CD4-positive, alpha-beta T cell treated with Interleukin-17A for 1 hour (primary cell): ENCODE results near the gene DYNLRB1.
A peak's percentile ranks its signal among the peaks of the same experiment; 100 is the strongest.

Experiments used
- DNase-seq: peaks from one replicate; pipeline ENCODE4 v3.0.0-alpha.2; 2020

Gene DYNLRB1

DNA sequence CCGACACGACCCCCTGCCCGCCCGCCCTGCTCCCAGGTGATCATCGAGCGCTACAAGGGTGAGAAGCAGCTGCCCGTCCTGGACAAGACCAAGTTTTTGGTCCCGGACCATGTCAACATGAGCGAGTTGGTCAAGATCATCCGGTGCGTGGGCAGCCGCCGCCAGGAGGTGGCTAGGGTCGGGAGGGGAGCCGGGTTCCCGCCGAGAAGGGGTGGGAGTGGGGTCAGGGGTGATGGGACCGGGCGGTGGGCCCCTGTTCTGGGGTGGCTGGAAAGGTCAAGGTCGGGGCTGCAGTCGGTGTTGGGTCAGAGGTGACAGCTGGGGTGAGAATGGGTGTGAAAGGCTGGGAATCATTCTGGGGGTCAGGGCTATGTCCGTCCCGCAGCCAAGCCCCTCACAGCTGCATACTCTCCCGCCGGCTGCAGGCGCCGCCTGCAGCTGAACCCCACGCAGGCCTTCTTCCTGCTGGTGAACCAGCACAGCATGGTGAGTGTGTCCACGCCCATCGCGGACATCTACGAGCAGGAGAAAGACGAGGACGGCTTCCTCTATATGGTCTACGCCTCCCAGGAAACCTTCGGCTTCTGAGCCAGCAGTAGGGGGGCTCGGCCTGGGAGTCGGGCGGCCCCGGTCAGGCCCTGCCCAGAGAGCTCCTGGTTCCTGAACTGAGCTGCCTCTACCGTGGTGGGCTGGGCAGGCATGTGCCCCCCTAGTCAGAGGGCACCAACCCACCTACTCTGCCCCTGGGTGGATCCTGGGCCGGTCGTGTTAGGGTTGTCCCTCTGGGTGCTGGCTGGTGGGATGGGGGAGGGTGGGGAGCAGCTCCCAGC, 43.3 kb downstream of the DYNLRB1 start:
- DNase-seq, result peak; percentile 18

DNA sequence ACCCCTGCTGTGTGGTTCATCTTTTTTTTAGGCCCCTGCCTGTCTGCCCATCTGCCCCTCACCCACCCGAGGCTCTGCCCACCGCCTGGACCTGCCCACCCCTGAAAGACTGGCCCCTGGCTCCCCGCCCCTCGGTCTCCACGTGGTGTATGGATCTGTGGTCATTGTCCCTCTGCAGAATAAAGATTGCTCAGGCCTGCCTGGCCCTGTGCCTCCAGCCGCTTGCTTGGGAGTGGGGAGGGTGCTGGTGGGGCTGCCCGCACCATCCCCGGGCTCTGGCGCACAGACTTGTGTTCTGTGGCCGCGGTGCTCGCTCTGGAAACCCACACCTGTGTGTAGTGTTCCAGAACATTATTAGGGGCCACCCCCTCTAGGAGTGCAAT, 43.9 kb downstream of the DYNLRB1 start:
- no peak for DNase-seq

DNA sequence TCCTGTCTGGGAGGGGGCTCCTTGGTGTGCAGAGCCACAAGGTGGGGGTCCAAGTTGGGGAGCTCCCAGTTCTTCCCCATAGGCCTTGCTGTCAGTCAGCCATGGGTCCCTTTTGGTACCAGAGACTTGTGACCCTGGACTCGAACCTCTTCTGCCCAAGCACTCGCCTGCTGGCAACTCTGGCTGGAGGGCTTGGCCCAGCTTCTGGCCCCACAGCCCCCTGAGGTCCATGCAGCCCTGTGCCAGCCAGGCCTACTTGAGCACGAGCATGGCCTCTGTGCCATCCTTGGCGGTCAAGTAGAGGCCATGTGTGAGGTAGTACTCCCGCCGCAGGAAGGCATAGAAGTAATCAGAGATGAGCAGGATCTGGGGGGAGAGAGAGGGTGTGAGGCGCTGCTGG, 44.4 kb downstream of the DYNLRB1 start:
- no peak for DNase-seq

DNA sequence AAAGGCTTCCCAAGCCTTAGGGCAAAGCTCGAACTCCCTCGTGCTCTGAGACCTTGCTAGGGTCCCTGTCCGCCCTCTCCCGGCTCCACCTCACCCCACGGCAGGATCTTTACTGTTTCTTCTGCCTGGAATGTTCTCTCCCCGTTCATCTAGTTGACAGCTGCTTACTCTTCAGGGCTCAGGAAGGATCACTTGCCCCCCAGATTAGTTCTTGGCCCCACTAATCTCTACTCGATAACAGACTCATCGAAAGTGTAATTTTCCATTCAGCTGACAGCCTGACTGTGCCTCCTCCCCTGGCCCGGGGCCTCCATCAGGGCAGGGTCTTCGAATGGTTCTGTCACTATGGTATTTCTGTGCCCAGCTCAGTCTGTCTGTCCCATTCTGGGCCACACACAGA, 45.4 kb downstream of the DYNLRB1 start:
- no peak for DNase-seq

DNA sequence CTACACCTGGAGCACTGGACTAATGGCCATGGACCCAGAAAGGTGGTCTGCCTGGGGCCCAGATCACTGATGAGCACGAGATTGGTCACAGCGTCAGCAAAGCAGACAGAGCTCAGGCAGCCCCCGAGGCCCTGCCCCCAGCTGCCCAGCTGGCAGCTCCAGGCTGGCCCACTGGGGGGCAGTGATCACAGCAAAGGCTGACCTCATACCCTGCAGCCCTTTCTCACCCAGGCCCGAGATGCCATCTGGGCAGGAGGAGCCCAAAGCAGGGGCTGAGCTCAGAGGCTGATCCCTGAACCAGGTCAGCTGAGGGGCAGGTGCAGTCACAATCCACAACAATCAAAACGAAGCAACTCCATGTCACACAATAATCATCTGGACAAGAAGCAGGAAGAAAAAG, 46.4 kb downstream of the DYNLRB1 start:
- DNase-seq, result peak; percentile 13

DNA sequence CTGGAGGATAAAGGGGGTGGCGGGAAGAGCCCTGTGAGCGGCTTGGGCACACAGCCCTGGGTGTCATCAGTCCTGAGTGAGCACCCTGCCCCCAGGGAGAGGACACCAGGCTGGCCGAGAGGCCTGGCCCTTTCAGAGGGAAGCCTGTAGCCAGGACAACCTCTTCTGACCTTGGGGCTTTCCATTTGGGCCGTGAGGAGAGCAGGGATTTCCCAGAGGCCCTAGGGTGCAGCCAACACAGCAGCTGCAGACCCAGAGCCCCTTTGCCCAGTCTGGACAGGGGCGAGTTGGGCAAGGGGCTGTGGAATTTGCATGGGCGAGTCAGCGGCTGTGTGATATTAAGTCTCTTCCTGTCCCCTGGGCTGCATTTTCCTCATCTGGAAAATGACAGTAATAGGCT, 48.6 kb downstream of the DYNLRB1 start:
- no peak for DNase-seq

DNA sequence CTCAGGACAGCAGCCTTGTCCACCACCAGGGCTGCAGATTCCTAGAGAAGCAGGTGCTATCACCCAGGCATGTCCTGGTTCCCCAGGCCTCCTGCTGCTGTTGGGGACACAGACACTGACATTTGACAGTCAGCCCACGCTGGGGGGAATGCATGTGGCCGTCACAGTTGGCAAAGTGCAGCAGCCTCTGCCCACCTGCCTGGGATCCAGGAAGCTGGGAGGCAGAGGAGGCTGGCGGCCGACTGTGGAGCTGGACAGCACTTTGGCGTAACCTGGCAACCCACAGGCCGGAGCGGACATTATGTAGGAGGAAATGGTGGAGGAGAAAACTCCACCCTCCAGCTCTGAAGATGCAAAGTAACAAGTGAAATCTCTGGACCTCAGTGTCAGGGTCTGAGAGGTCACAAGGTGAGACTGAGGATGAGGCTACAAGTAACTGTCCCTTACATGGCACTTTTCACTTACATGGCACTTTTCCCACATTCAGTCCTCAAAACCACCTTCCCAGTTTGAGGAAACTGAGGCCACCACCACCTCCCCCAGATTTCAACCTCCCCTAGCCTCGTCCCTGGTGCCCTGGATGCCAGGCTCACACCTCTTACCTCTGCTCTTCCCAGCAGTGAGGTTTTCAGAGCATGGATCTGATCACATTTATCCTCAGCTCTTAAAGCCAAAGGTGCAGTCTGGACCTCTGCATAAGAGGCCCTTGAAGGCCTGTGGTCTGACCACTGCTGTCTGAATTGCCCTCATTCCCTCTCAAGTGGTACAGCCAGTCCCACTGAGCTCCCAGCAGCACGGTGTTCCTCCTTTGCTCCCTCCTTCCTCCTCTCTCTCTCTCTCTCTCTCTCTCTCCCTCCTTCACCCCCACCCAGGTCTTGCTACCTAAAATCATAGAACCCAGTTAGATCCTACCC, 51.0 kb downstream of the DYNLRB1 start:
- no peak for DNase-seq

DNA sequence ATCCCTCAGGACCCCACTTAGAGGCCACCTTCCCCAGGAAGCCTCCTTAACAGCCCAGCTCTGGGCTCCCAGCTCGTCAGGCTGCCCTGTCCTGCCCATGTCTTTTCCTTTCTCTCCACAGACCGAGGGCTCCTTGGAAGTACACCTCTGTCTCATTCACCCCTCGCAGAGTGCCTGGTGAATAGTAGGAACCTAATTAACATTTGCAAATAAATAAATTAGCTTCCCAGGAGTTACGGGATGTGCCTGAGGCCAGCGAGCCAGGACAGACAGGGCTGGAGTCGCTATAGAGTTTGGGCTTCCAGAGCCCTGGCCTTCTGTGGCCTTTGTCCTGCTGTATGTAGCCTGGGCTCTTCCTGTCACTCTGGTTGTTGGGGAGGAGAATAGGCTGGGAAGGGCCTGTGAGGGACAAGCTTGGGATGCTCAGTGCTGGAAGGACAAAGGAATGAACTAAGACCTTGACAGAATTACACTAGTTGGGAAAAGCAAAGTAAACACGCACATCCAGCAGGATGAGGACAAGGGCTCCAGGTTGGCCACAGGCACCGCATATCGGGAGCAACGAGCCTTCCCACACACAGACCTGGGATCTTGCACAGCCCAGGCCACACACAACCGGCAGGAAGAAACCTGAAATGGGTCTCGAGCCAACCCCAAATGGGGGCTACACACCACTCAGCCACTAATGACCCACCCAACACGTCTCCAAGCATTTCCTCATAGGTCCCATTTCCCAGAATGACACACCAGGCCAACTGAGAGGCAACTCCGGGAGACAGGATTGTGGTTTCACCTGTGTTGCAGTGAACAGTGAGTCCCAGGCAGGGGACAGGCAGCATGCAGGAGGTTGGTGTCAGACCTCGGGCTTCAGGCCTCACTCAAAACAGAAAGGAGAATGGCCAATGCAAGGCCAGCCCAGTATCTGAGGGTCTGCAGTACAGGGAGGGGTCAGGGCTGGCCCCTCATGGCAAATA, 52.0 kb downstream of the DYNLRB1 start:
- DNase-seq, result no peak

DNA sequence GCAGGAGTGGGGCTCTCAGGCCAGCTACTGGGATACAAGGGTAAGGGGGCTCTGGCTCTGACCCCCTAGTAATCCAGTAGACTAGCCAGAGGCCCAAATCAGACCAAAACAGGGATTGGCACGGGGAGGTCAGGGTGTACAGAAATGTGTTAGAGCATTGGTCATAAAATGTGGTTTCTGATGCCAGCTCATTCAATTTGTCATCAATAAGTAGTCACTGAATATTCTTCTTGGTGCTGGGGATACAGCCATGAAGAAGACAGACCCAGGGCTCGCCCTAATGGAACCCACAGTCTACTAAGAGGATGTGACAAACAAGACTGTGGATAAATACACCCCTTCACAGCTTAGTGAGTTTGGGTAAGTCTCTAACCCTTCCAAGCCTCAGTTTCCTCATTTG, 53.4 kb downstream of the DYNLRB1 start:
- no peak for DNase-seq

DNA sequence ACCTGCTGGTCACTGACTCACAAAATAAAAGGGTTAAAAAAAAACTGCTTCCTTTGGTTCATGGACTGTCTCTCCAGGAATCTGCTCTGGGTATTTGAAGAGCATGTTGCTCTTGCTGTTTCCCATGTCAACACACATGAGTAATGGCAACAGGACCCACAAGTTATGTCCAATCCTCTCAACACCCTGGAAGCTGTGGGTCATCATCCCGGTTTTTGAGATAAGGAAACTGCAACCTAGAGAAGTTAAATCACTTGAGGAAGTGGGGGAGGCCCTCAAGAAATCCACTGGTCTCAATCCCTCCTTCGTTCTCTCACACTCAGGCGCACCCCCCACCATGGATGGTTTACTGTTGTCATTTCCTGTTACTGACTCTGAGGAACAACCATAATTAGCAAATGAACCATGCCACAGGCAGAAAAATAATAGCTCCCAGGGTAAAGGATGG, 54.7 kb downstream of the DYNLRB1 start:
- DNase-seq, result no peak

DNA sequence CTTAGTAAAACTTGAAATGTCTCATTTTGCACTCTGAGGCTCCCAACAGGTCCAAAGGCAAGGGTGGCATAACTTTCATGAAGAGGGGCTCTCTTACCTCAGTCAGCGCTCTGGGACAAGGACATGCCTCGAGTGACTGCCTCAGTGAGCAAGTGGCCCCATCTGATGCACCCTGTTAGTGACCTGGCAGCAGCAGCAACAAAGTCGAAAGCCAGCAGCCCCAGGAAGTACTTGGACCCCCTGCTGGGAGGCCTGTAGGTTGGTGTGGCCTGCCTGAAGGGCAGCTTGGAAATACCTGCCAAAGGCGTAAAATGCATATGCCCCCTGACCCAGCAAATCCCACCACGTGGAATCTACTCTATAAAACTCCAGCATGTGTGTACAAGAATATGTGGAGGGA, 55.5 kb downstream of the DYNLRB1 start:
- DNase-seq, result no peak

DNA sequence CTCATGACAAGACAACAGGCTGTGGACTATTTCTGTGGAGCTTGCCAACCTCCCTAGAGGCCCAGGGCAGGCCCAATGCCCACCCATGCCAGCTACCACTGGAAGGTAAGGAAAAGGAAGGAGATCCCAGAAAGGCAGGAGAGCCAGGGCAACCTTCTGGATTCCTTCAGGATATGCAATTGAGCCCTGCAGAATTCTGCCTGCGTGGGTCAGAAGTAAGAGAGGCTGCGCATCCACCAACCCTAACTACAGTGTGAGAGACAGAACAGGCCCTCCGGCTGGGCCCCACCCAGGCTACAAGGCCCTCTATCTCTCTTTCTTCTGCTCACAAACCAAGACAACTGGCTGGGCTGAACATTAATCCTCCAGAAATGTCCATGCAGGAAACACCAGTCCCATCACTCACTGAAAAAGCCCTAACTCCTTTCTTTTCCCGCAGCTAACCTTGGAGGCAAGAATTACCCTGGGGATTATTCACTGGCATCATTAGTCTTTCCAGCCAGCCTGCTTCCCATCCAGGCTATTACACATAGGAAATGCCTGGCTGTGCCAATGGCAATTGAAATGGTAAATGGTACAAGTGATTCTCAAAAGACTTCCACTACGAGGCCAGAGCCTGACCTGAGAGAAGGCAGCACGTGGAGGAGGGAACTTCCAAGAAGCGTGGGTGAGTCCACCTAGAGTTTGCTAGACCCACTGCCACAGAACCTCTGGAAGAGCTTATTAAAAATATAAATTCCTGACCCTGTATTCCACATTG, 57.5 kb downstream of the DYNLRB1 start:
- no peak for DNase-seq

DNA sequence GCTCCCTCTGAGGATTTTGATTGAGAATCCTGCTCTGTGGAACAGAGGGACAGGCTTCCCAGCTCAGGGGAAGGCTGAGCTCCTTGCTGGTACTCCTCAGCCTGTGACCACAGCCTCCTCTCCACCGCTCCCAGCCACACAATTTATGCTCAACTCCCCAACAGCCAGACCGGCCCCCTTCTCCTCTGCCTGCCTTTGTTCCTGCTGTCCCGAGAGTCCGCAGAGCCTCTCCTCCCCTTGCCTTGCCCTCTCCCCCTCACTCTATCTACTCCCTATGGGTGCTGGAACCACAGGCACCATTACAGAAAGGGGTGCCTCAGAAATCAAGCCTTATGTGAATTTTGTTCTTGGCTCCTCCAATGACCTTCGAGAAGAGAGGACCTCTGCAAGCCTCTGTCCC, 58.2 kb downstream of the DYNLRB1 start:
- DNase-seq, result no peak

DNA sequence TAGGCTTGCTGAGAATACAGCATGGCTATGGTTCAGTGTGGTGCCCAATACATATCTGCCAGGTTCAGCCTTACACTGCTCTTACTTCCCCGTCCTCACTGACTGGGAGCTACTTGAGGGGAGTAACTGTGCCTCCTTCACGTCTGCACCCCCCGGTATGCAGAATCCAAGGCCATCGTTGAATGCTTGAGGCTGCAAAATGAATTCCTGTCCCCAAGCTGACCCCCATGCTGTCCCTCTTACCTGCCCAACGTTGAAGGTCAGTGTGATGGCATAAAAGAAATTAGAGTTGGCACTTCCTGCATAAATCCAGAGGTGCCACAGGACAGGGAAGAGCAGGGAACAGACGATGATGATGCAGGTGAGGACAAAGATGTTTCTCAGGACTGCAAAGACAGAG, 58.6 kb downstream of the DYNLRB1 start:
- no peak for DNase-seq

DNA sequence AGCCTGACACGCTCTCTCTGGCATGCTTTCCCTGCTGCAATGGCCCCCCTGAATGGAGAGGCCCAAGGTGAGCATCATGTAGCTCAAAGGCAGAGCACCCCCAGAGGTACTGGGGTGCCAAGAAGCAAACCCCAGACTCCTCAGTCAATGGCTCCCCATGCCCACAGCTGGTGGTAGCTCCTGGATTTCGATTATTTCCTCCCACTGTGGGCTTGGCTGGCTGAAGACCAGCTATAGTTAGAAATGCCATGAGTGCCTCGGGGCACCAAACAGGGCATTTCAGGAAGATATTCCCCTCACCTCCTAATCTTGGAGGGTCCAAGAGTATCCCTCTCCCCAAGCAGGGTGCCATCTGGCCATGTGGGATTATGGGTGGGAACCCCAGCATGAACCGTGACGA, 59.0 kb downstream of the DYNLRB1 start:
- DNase-seq, result no peak

DNA sequence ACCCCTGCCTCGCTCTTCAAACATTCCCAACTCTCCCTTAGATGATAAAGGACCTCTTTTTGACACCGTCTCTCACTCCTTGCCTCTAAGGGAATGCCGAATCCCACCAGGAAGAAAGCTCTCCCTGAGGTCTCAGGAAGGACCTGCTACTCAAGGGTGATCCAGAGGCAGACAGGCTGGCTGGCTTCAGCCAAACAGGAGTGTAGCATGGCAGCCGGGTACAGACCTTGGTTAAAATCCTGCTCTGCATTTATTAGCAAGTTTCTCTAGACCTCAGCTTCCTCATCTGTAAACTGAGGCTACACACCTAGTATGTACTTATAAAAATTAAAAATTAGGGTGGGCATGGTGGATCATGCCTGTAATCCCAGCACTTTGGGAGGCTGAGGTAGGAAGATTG, 59.5 kb downstream of the DYNLRB1 start:
- no peak for DNase-seq

DNA sequence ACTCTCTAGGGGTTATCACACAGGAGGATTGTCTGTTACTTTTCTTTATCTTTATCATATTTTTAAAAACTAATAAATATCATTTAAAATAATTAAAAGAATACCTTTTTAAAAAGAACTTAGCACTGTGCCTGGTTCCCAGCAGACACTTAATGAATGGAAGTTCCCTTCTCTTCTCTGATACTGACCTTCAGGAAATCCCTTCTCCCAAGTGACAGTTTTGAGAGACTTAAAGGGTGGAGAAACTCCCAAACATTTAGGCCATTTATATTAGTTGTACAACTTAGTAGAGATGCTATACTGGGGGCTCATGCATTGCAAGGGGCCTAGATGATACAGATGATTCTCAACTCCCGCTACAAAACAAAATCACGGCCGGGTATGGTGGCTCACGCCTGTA, 60.8 kb downstream of the DYNLRB1 start:
- no peak for DNase-seq

DNA sequence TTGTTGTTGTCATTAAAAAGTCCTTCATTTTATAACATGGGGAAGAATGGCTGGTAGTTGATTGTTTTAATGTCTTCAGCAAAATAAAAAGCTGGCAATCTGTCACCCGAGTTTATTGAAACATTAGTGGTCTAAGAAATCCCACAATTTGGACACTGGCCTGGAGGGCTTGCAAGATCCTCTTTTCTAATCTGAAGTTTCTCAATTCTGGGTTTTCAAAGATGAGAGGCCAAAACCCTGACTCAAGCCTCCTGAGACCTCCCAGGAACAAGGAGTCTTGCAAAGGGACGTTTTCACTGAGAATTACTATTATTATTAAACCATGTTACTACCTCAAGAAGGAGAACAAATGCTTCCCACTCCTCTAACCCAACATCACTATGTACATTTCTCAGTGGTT, 61.8 kb downstream of the DYNLRB1 start:
- no peak for DNase-seq

DNA sequence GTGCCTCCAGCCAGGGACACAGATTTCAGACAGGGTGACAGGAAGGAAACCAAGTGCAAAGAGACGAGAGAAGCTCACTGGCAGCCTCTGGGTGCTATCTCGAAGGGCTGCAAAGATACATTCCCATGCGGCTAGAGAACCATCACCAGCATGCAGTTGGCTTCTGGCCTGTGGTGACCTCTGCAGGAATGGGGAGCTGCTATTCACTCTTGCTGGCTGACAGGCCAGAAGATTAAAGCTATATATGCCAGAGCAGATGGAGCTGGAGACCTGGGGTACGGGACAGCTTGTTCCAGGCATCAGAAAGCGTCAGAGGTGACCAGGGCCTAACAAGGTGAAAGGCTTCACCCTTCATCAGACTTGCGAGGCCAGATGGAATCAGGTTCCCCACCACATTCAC, 62.3 kb downstream of the DYNLRB1 start:
- no peak for DNase-seq

DNA sequence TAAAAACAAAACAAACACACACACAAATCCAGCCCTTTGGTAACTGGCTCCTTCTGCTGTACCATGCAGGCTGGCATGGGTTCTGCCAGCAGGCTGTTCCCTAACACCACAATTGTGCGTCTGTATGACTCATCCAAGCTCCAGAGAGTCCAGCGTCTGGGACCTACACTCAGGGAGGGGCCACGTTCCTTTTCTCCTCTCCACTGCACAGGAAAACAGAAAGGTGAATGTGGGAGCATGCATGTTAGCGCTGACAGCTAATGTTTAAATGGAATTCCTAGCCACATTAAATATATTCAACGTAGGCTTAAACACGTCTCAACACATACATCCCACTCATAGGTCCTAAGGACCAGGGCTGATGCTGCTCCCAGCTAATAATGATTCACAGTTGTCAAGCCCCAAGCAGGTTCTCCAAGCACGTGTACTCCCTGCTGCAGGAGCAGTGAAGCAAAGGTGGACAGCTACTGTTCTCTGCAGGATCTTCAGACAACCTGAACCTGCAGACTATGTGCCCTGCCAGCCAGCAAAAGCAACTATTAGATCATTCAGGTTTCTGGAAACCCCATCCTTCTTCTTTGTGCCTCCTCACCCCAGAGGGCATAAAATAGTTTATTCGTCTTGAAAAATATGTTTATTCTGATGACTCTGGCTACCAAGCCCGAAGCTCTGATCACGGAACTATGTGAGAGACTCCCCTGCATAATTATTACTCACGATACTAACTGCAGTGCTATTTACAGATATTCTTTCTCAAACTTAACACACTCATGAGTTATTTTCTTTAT, 63.2 kb downstream of the DYNLRB1 start:
- DNase-seq, result no peak
